HCT116 (cell line): ENCODE data around the gene FLVCR1. TPM values are rescaled to one million over a fixed set of nuclear protein-coding genes. Genes with fewer than 3 reads are reported as not detected.

ENCODE experiments used
- ATAC-seq: fragments of 200-7000 bp; cut with Tn5 transposase; 2 replicates; pipeline ENCODE4 v1.9.1; 2020; ENCODE audit warnings: mild to moderate bottlenecking, moderate library complexity
- BruUV-seq: library from RNA; stranded (reverse); fragments of 400-500 nt; replicated peaks from 2 replicates; lab custom pipeline; 2021; lab: Mats Ljungman, UMichigan
- CTCF ChIA-PET: fragments of 300-600 bp; sonication (Branson Sonifier 250); formaldehyde crosslinking; loops from one replicate; lab custom pipeline; 2021; ENCODE audit warnings: antibody characterized with exemption; lab: Charles Lee
- POLR2A ChIA-PET: fragments of 300-600, 350-600 bp; sonication (Branson Sonifier 250); formaldehyde crosslinking; loops from one replicate; lab custom pipeline; 2021; ENCODE audit warnings: antibody characterized with exemption; lab: Charles Lee
- RAD21 ChIA-PET, 2 experiments: fragments of 300-600 bp; sonication (Branson Sonifier 250); formaldehyde crosslinking; loops; one replicate each; lab custom pipeline; 2023; ENCODE audit warnings: low total read pairs in 2 of 2; ENCODE audit not compliant: uncharacterized antibody in 2 of 2, unreplicated experiment in 2 of 2, low non-redundant PET in 1 of 2; lab: Charles Lee
- DNase-seq: peaks from one replicate; pipeline ENCODE4 v3.0.0-alpha.2; 2010; ENCODE audit warnings: low read depth, low spot score
- H2AFZ ChIP-seq: fragments of 200-600 bp; shearing (Covaris generic), sonication (generic); 2 replicates; pipeline ENCODE4 v1.6.1; 2017; ENCODE audit warnings: low read depth, mixed run types, mixed read lengths, antibody characterized with exemption, low read length; ENCODE audit not compliant: poor library complexity, severe bottlenecking
- H3K27ac ChIP-seq: 2 replicates; pipeline ENCODE4 v1.5.1; 2012; ENCODE audit warnings: low read depth, low read length
- H3K27me3 ChIP-seq: fragments of 200-600 bp; sonication (generic); 2 replicates; pipeline ENCODE4 v1.6.1; 2016; ENCODE audit warnings: mixed run types, low read length, mixed read lengths; ENCODE audit not compliant: insufficient read depth
- H3K36me3 ChIP-seq, 2 experiments: fragments of 200-500 bp in 1 of 2; fragments of 200-600 bp in 1 of 2; sonication (Bioruptor generic) in 1 of 2; sonication (generic) in 1 of 2; 2 replicates each; pipeline versions ENCODE4 v1.5.1 to v1.6.1; 2014 to 2016; ENCODE audit warnings: low read length in 2 of 2, inconsistent platforms in 1 of 2, mixed read lengths in 1 of 2, mixed run types in 1 of 2; ENCODE audit not compliant: insufficient read depth in 2 of 2, control insufficient read depth in 1 of 2
- H3K4me1 ChIP-seq, 2 experiments: fragments of 200-600 bp in 1 of 2; sonication (generic) in 1 of 2; 2 replicates each; pipeline versions ENCODE4 v1.5.1 to v1.6.1; 2012 to 2017; ENCODE audit warnings: low read length in 2 of 2, inconsistent platforms in 1 of 2, mild to moderate bottlenecking in 1 of 2, mixed read lengths in 1 of 2, mixed run types in 1 of 2, moderate library complexity in 1 of 2; ENCODE audit not compliant: insufficient read depth in 2 of 2, control insufficient read depth in 1 of 2
- H3K4me2 ChIP-seq: fragments of 200-600 bp; sonication (generic); 2 replicates; pipeline ENCODE4 v1.6.1; 2017; ENCODE audit warnings: mixed run types, low read length, mixed read lengths
- H3K4me3 ChIP-seq, 2 experiments: fragments of 200-600 bp in 1 of 2; sonication (generic) in 1 of 2; replicated peaks in 1 of 2; 2 replicates each; pipeline ENCODE4 v1.5.1; 2011 to 2016; ENCODE audit warnings: low read length in 2 of 2, control low read depth in 1 of 2, low read depth in 1 of 2, mild to moderate bottlenecking in 1 of 2, mixed read lengths in 1 of 2, mixed run types in 1 of 2
- H3K79me2 ChIP-seq: fragments of 200-600 bp; sonication (generic); 2 replicates; pipeline ENCODE4 v1.6.1; 2017; ENCODE audit warnings: mild to moderate bottlenecking, mixed run types, low read length, moderate library complexity, mixed read lengths; ENCODE audit not compliant: insufficient read depth
- H3K9ac ChIP-seq: fragments of 200-600 bp; sonication (generic); 2 replicates; pipeline ENCODE4 v1.6.1; 2016; ENCODE audit warnings: low read length, mixed read lengths
- H3K9me2 ChIP-seq: fragments of 200-600 bp; sonication (generic), shearing (Covaris generic); 2 replicates; pipeline ENCODE4 v1.6.1; 2017; ENCODE audit warnings: mixed run types, mild to moderate bottlenecking, moderate library complexity; ENCODE audit not compliant: insufficient read depth
- H3K9me3 ChIP-seq, 2 experiments: fragments of 200-500 bp in 1 of 2; fragments of 200-600 bp in 1 of 2; sonication (Bioruptor generic) in 1 of 2; sonication (generic) in 1 of 2; 2 replicates each; pipeline ENCODE4 v1.6.1; 2014 to 2017; ENCODE audit warnings: low read length in 2 of 2, mixed read lengths in 2 of 2, inconsistent platforms in 1 of 2, low read depth in 1 of 2, mild to moderate bottlenecking in 1 of 2, mixed run types in 1 of 2, moderate library complexity in 1 of 2; ENCODE audit not compliant: control insufficient read depth in 1 of 2, insufficient read depth in 1 of 2
- H4K20me1 ChIP-seq: fragments of 200-600 bp; sonication (generic), shearing (Covaris generic); 2 replicates; pipeline ENCODE4 v1.6.1; 2017; ENCODE audit warnings: mixed run types, mild to moderate bottlenecking, moderate library complexity; ENCODE audit not compliant: insufficient read depth
- ATF3 ChIP-seq: IDR thresholded peaks from 2 replicates; pipeline ENCODE4 v1.6.1; 2012
- CEBPB ChIP-seq: IDR thresholded peaks from 2 replicates; pipeline ENCODE4 v1.6.1; 2012; ENCODE audit warnings: low read depth
- ELF1 ChIP-seq: IDR thresholded peaks from 2 replicates; pipeline ENCODE4 v1.6.1; 2012; ENCODE audit warnings: low read depth, borderline replicate concordance
- EZH2 ChIP-seq: fragments of 200-600 bp; sonication (generic); IDR thresholded peaks from 2 replicates; pipeline ENCODE4 v1.6.1; 2017; ENCODE audit warnings: antibody characterized with exemption, mixed run types
- POLR2AphosphoS5 ChIP-seq: IDR thresholded peaks from 2 replicates; pipeline ENCODE4 v1.6.1; 2011; ENCODE audit warnings: mild to moderate bottlenecking, low read depth, low read length, moderate library complexity
- RAD21 ChIP-seq: IDR thresholded peaks from 2 replicates; pipeline ENCODE4 v1.6.1; 2012; ENCODE audit warnings: low read depth, mild to moderate bottlenecking
- SP1 ChIP-seq: IDR thresholded peaks from 2 replicates; pipeline ENCODE4 v1.6.1; 2012; ENCODE audit warnings: low read depth
- ZFX ChIP-seq: fragments of 450-650 bp; IDR thresholded peaks from 2 replicates; pipeline ENCODE4 v1.6.1; 2017
- ZNF274 ChIP-seq: fragments of 200-500 bp; sonication (Bioruptor generic); IDR thresholded peaks from 2 replicates; pipeline ENCODE4 v1.6.1; 2014; ENCODE audit warnings: mild to moderate bottlenecking, low read depth, low read length, inconsistent platforms
- intact Hi-C: fragments of 100-400 bp; cut with micrococcal nuclease; formaldehyde crosslinking; loops from 2 replicates; pipeline ENCODE4 v1.10.0; 2022
- total RNA-seq: library from RNA; stranded (reverse); gene quantifications from one replicate; pipeline ENCODE4 v1.2.1, GENCODE V29; 2021; ENCODE audit not compliant: unreplicated experiment
- TF ChIP-seq, protein P1 (sequence below), 3 experiments: fragments of 200-600 bp in 1 of 3; sonication (generic) in 1 of 3; IDR thresholded peaks in 2 of 3; conservative IDR thresholded peaks in 1 of 3; 2 replicates each; pipeline ENCODE4 v1.5.1; 2012 to 2017; ENCODE audit warnings: low read depth in 2 of 3, low read length in 2 of 3, antibody characterized with exemption in 1 of 3, borderline replicate concordance in 1 of 3, control low read depth in 1 of 3, mild to moderate bottlenecking in 1 of 3, mixed read lengths in 1 of 3, mixed run types in 1 of 3, moderate library complexity in 1 of 3; ENCODE audit not compliant: insufficient read depth in 1 of 3

Gene FLVCR1
- total RNA-seq, 1 experiment from 2014 or later, result 19.0 TPM

DNA sequence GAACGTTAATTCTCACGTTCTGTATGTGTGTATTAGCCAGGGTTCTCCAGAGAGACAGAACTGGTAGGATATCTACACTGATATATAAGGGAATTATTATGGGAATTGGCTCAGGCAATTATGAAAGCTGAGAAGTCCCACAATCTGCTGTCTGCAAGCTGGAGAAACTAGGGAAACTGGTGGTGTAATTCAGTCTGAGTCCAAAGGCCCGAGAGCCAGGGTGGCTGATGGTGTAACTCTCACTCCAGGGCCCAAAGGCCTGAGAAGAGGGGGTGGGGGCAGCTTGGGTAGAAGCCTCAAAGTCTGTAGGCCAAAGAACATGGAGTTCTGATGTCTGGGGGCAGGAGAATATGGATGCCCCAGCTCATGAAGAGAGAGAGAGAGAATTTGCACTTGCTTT, 79.0 kb downstream of the FLVCR1 start (continued):
- TF ChIP-seq, protein P1, sequence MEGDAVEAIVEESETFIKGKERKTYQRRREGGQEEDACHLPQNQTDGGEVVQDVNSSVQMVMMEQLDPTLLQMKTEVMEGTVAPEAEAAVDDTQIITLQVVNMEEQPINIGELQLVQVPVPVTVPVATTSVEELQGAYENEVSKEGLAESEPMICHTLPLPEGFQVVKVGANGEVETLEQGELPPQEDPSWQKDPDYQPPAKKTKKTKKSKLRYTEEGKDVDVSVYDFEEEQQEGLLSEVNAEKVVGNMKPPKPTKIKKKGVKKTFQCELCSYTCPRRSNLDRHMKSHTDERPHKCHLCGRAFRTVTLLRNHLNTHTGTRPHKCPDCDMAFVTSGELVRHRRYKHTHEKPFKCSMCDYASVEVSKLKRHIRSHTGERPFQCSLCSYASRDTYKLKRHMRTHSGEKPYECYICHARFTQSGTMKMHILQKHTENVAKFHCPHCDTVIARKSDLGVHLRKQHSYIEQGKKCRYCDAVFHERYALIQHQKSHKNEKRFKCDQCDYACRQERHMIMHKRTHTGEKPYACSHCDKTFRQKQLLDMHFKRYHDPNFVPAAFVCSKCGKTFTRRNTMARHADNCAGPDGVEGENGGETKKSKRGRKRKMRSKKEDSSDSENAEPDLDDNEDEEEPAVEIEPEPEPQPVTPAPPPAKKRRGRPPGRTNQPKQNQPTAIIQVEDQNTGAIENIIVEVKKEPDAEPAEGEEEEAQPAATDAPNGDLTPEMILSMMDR (IDR thresholded peaks at IDR 0.05 in 2 of 3, conservative IDR thresholded peaks at IDR 0.05 in 1 of 3; ENCODE audit: borderline replicate concordance in 1 of 3, insufficient read depth in 1 of 3, low read depth in 2 of 3, low read length in 2 of 3), result no peak
- no peak for TF ChIP-seq ZFX
- no peak for TF ChIP-seq POLR2AphosphoS5
- no peak for TF ChIP-seq SP1
- no peak for TF ChIP-seq ATF3
- TF ChIP-seq EZH2, result no peak
- TF ChIP-seq RAD21, result no peak
- TF ChIP-seq ZNF274, result no peak
- TF ChIP-seq CEBPB, result no peak
- no peak for TF ChIP-seq ELF1

DNA sequence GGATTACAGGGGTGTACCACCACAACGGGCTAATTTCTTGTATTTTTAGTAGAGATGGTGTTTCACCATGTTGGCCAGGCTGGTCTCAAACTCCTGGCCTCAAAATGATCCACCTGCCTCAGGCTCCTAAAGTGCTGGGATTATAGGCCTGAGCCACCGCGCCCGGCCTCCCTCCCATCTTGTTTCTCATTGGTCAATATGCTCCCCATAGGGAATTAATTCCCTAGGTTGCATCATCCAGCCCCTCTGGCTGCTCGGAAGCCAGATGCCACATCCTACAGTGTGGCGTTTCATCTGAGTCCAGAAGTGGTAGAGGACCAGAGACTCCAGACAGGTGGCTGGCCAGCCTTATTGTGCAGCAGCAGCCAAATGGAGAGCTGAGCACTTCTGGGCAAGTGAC, 80.8 kb downstream of the FLVCR1 start:
- Histone ChIP-seq H3K36me3 (no peaks in the 10 kb centered on the region), H2AFZ (no peak overlapping the region), H3K27me3 (no peaks in the 10 kb centered on the region), H3K9ac (no peak overlapping the region), H4K20me1 (no peaks in the 10 kb centered on the region), H3K27ac (no peak overlapping the region), H3K79me2 (no peaks in the 10 kb centered on the region), H3K4me2 (no peak overlapping the region), H3K4me3 (no peak overlapping the region), H3K9me2 (no peaks in the 10 kb centered on the region), H3K4me1 (no peaks in the 10 kb centered on the region), H3K9me3 (no peaks in the 10 kb centered on the region)
- ChIA-PET CTCF (no interaction called here), RAD21 (no interaction called here), POLR2A (no interaction called here)
- ATAC-seq (no peak), DNase-seq (no peak)
- intact Hi-C loops, result no loop called here
- TF ChIP-seq CEBPB (peak; percentile 21; the same call in 1 of the 2 replicates), EZH2 (no peak)
- BruUV-seq, result no TSS peak
